Stimulated activated CD8-positive, alpha-beta memory T cell treated with anti-CD3 and anti-CD28 coated beads, Interleukin-4, amount 100 ng/mL, for 1 hour (primary cell): Measurements from ENCODE around the gene MYOM3.

Source experiments
- DNase-seq, 2 donors: peaks; one replicate each; pipeline ENCODE4 v3.0.0-alpha.2; 2020; ENCODE audit warnings: low read depth in 2 of 2, low spot score in 1 of 2

Gene MYOM3

DNA sequence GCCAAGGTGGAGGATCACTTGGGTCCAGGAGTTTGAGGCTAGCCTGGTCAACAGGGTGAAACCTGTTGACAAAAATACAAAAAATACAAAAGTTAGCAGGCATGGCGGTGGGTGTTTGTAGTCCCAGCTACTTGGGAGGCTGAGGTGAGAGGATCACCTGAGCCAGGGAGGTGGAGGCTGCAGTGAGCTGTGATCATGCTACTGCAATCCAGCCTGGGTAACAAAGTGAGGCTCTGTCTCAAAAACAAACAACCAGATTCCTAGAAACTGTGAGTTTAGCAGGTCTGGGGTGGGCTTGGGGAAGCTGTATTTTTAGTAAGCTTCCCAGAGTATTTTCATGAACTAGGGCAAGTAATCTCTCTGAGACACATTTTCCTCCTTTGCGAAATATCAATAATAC lies 5.2 kb upstream of the MYOM3 start:
- no peak for DNase-seq

DNA sequence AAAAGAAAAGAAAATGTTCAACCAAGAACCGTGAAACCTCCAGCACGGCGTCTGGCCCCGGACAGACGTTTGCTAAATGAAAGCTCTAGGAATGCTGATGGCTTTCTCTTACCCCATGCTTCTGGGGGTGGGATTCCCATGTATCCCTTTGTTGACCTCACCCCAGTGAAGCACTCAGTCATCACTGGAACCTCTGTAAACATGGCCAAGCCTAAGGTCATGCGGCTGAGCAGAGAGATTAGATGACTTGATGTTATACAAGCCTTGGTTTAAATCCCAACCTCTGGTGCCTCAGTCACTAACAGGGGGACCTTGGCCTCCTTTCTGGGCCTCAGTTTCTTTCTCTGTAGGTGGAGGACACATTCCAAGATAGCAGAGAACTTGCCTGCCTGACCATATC lies 2.8 kb upstream of the MYOM3 start:
- no peak for DNase-seq

DNA sequence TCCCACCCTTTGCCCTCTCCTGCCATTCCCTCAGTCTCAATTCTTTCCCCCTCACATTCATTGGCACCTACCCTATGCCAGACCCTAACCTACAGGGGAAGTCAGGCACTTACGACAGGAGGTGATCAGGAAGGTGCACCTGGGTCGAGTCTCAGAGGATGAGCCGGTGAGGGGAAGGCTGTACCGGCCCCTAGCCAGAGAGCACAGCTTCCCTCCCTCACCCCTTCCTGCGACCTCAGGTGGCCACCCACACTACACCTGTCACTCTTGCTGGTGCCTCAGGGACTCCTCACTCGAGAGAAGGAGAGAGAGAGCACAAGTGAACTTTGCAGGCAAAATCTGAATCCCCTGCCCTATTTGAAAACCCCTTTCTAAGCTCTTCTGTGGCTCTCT lies 1.7 kb upstream of the MYOM3 start:
- DNase-seq, result no peak

DNA sequence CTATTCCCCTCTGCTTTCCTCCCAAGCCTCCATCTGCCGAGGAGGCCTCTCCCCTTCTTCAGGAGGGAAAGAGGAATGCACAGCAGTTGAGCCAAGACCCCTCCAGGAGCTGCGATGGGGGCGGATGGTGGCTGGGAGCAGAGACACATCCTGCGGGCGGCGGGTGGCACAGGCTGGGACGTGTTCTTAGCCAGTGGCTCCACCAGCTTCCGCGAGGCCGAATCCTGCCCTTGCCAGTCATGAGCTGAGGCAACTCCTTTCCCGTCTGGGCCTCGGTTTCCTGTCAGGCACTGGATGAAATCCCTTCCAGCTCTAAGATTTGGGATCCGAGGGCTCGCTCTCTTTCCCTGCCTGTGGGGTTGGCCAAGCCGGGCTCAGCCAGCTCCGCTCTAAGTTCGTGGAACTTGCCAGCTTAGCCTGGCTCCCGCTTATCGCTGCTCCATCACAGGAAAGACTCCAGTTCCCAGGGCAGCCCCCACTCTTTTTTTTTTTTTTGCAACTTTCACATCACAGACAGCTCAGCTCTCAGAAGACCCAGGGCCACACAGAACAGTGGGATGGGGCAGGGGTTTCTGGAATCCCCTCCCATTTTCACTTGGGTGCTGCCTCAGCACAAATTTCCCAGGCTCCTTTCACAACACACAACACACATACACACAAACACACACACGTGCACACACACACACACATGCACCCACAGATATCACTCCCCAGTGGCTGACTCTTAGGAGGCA lies 506 bp downstream of the MYOM3 start:
- DNase-seq, result no peak

DNA sequence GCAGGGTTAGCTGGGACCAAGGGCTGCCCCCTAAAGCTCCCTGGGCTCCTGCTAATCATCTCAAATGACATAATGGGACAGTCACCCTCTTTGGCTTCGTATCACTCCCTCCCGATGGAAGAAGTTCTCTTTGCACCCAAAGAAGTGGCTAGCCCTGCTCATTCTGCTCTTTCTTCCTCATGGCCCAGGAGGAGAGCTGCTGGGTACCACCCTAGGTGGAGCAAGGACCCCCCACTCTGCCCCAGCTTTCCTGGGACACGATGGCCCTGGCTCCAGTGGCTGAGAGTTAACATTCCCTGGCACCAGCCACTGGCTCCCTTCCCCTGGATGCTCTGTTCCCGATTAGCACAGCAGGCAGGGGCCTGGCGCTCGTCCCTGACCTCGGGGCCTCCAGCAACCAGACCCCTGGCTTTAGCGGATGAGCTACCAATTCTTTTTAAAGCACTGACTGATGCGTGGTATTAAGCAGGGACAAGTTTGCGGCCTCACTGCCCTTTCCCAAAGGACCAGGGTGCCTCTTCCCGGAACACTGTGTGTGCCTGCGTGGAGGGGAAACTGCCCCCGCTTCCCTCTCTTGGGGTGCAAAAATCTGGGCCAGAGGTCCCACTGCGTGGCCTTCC lies 1.2 kb downstream of the MYOM3 start:
- DNase-seq, result no peak

DNA sequence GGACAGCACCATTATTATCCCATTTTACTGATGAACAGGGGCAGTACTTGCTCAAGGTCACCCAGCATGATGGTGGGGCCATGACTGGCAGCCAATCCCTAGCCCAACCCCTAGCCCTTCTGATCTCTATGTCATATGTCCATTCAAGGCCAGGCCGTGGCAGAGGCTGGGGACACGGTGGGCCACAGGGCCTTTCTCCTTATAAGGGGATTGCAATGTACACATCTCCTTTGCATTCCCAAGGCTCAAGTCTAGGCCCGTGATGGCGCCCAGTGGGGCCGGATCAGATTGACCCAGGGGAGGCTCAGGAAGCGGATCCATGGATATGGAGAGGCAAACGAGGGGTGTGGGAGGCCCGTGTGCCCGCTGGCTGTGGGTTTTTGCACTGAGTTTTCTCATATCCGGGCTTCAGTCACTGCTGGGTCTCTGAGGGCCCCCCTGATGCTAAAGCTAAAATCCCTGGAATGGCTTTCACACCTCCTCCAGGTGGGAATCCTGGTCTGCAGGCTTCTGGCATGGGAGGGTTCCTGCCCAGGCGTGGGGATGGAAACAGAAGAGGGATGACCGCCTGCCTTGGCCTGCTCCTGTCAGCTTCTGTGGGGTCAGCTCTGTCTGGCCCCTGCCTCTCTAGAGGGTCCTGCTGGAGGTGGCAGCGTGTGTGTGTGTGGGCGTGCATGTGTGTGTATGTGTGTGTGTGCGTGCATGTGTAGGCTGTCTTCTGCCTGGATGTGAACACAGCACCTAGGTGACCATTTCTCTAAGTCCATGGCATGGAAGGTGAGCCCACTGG lies 2.1 kb downstream of the MYOM3 start:
- DNase-seq, result no peak

DNA sequence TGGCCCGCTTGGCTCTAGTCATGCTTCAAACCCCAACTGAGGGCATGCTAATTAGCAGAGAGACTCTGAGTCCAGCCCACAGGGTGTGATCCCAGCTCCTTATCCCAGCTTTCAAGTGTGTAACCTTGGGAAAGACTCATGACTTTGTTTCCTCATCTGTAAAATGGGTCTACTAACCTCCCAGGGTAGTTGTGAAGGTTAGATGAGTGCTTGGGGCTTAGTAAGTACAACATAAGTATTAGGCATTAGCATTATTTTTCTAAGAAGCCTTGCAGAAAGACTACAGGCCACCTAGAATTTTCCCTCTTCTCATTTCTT lies 2.8 kb downstream of the MYOM3 start:
- no peak for DNase-seq

DNA sequence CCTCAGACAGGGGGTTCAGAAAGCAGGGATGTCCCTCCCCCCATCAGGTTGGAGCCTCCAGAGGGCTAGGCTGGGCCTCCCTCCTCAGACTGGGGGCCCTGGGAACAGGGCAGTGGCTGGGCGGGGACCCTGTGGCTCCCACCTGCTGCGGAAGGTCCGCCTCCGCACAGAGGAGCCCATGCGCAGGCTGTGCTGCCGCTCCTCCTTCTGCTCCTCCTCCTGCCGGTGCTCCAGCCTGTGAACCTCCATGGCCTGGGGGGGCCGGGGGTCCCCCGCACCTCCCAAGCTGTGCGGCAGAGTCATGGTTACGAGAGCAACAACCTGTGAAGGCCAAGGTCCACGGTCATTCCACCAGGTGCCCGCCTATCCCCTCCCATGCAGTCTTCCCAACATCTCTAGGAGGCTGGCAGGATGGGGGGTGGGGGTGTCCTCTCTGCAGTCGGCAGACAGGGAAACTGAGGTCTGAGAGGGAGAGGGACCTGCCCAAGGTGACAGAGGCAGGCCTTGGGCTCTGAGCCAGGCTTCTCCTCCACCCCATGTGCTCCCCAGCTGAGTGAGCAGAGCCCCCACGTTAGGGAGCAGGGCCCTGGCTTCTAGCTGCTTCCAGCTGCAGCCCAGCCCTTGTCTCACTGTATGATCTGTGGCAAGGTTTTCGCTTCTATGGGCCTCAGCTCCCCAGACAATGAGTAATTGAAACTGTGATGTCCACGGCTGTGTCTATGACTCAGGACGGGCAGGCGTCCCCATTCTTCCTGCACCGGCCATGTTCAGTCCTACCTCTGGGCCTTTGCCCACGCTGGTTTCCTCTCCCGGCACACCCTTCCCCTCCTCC lies 3.4 kb downstream of the MYOM3 start:
- DNase-seq, result no peak

DNA sequence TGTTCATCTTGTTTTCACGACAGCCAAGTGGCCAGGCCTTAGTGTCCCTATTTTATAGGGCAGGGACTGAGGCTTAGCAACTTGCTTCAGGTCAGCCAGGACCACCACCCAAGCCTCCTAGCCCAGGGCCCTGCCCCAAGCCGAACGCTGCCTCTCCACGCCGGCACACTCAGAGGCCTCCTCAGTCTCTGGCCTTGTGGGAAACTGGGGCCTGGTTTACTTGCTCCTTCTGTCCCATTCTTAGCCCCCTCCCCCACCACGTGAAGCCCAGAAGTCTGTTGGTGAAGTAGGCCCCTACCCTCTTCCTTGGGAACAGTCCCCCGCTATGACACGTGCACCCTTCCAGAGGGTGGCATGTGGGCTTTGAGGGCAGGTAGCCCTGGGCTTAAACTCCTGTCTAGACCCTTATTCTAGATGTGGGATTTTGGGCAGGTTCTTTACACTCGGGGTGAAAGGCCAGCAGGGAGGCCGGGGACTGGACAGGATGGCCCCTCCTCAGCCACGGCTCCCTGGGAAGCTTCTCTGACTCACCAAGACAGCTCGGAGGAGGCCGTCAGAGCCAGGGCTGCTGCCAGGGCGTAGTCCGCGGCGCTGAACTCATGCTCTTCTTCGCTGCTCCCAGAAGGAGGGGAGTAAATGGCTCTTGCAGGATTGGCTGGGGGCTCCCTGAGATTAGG lies 4.3 kb downstream of the MYOM3 start:
- no peak for DNase-seq

DNA sequence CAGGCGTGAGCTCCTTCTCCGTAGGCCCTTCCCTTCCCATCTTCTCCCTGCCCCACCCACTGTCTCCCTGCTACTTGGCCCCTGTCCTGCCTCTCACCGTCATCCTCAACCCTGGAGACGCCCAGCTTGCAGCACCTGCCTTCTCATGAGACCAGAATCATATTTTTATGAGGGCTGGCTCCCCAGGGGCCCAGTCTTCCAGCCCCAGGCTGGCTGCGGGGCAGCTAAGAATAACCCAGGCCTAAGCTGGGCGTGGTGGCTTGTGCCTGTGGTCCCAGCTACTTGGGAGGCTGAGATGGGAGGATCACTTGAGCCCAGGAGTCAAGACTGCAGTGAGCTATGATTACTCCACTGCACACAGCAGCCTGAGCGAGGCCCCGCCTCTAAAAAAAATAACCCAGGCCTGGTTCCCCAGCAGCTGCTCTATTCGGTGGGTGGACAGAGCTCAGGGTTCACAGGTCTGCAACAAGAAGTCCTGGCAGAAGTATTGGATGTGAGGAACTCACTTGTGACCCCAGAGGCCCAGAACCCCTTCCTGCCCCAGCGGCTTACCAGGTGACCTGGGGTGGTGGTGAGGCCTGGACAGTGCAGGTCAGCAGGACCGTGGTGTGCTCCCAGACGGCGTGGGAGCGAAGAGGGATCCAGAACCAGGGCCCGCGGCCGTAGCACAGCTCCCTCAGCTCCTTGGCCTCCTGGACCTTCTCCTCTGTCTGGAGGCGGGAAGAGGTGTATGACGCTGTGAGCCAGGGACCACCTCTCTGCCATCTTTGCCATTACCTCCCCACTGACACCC lies 6.4 kb downstream of the MYOM3 start:
- DNase-seq, result no peak

DNA sequence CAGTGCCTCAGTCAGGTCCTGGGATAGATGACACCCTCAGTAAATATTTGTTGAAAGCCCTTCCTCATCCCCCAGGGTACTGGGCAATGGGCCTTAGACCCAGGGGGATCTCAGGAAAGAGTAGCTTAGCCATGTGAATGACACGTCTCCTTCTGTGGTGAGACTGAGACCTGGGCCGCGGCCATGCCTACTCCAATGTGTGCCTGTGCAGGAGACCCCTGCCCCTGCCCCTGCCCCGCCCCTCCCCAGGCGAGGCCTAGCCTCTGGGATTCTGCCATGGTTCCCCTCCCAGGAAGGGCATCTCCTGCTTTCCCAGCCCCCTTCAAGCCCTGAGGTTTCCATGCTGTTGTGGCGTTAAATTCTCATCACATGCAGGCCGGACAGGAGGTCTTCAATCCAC lies 7.1 kb downstream of the MYOM3 start:
- DNase-seq, result no peak

DNA sequence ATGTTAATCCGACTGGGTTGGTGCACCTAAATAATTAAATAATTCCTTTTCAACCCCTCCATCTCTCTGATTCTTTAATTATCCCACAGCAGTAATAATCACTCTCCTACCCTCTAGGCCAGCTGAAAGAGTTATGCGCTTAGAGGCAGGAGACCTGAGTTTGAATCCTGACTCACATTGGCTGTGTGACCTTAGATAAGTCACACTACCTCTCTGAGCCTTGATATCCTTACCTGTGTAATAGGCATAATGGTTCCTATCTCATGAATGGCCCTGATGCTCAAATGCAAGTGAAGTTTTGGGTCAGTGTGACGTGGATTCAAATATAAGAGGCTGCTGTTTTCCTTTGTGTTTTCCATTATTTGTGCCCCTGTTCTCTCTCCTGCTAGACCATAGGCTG lies 8.1 kb downstream of the MYOM3 start:
- DNase-seq, result no peak

DNA sequence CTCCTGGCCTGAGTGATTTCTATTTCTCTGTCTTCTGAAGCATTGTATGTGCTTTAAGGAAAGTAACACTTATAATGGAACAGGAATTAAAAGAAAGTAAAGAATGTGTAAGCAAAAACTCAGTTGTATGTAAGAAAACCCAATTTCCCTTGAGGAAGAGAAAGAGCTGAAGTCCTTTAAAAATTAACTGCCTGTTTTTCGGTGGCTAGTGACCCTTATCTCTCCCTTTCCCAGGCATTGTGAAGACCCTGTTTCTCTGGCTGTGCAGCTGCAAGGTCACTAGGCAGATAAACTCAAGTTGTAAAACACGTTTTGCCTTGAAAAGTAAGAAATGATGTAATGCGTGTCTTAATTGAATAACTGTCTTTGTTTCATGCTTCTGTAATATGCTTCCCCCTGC lies 8.5 kb downstream of the MYOM3 start:
- DNase-seq, result no peak

DNA sequence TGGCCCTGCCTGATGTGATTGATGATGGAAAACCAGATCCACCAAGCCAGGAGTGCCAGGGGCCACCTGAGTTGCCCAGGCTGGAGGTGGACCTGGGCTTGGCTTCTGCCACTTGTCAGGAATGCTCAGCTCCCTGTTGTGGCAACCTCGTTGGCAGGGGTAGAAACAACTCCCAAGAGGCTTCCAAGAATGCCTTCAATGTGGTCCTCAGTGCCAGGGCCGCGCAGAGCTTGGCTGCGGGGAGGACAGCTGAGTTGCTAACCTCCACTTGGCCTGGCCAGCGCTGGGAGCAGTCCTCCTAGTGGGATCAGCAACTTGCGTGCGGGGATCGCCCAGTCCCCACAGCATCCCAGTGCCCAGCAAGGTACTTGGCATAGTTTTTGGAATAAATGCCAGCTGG lies 9.0 kb downstream of the MYOM3 start:
- no peak for DNase-seq

DNA sequence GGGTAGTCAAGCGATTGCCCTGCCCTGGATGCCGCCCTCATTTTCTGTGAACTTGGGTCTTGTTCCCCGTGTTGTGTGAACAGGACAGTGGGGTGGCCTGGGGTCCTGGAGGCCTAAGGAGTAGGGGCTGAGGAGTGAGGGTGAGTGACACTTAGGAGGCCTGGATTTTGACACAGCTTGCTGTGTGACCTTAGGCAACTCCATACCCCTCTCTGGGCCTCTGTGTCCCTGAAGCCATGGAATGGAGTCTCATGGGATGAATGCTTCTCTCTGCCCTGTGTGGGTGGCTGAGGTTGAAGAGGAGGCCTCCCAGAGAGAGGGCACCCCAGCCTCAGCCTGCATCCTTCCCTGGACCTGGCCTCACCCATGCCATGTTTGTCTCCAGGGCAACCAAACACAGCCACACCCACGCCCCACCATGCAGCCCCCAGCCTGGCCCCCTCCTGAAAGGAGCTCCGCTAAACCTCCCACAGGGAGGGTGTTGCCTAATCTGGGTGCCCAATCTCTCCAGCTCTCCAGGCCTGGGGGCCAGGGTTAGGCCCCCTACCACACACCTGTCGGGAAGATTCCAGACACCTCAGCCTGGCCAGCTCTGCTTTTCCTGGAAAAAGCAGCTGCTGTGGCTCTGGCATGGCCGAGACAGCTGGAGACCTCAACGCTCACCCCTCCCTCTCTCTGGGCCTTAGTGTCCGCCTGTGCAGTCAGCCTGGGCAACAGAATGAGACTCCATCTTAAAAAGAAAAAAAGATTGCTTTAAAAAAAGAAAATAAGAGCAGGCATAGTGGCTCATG lies 9.9 kb downstream of the MYOM3 start:
- no peak for DNase-seq

DNA sequence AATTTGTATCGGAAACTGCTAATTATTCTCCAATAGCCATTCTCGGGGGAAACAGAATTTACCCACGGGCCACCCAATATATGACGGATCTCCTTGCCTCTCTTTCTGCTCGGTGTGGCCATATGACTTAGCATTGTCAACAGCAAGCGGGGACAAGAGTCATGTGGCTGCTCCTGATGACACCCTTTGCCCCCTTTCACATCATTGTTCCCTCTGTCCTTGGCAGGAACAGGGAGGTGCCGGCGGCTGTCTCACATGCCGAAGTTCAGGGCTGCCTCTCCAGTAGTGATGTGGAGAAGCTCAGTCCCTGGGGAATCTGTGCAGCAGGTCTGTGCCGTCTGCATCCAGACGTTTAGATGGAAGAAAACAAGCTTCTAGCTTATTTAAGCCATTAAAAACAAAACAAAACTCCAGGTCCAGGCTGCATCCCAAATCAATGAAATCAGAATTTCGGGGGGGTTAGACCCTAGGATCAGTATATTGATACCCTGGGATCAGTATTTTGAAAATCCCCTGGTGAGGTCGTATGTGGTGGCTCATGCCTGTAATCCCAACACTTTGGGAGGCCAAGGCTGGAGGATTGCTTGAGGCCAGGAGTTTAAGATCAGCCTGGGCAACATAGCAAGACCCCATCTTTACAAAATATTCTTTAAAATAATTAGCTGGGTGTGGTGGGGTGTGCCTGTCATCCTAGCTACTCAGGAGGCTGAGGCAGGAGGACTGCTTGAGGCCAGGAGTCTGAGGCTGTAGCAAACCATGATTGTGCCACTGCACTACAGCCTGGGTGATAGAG lies 10.8 kb downstream of the MYOM3 start:
- no peak for DNase-seq

DNA sequence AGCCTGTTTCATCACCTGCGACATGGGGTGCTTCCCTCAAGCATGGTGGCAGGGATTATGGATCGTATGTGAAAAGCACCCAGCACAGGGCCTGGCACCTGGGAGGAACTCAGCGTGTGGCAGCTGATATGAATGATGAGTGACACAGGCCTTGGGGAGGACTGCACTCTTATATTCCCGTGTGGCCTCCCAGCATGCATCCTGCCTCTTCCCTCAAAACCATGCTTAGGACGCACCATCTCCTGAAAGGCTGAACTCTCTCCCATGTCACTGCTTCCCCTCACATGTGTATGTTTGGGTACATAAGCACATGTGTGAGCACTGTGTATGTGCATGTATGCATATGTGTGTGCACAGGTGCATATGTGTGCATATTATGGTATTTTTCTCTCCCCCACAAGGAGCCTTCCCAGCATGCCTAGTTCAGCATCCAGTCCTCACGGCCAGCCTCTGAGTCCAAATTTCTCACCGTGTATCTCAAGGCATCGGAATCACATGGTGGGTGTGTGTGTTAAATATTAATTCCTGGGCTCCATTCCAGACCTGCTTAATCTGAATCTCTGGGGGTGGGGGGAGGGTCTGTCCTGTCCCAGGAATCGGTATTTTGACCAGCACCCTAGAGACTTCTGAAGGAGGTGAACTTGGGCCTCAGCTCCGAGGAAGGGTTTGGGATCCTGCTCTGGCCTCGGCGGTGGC lies 12.8 kb downstream of the MYOM3 start:
- no peak for DNase-seq

DNA sequence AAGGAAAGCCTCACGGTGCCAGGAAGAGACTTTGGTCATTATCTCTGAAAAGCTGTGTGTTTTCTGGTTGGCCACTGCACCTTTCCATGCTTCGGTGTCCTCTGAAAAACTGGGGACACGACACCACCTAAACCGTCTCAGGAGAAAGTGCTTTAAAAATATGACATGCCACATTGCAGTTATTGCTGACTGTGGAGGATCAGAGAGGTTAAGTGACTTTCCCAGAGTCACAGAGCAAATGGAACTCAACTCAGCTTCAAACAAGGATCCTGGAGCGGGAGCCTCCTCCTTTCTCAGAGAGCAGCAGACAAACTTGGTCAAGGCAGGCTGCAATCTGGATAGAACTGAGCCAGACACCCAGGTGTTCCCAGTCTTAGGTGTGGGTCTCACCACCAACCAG lies 13.8 kb downstream of the MYOM3 start:
- no peak for DNase-seq
